ENCODE data around the gene ZNF667. TPM values are rescaled to one million over a fixed set of nuclear protein-coding genes. Genes with fewer than 3 reads are reported as not detected.

ZNF667 gene
- total and polyA plus RNA-seq, 12 donors, result 1.6 to 18.0 (median 8.0) TPM

DNA sequence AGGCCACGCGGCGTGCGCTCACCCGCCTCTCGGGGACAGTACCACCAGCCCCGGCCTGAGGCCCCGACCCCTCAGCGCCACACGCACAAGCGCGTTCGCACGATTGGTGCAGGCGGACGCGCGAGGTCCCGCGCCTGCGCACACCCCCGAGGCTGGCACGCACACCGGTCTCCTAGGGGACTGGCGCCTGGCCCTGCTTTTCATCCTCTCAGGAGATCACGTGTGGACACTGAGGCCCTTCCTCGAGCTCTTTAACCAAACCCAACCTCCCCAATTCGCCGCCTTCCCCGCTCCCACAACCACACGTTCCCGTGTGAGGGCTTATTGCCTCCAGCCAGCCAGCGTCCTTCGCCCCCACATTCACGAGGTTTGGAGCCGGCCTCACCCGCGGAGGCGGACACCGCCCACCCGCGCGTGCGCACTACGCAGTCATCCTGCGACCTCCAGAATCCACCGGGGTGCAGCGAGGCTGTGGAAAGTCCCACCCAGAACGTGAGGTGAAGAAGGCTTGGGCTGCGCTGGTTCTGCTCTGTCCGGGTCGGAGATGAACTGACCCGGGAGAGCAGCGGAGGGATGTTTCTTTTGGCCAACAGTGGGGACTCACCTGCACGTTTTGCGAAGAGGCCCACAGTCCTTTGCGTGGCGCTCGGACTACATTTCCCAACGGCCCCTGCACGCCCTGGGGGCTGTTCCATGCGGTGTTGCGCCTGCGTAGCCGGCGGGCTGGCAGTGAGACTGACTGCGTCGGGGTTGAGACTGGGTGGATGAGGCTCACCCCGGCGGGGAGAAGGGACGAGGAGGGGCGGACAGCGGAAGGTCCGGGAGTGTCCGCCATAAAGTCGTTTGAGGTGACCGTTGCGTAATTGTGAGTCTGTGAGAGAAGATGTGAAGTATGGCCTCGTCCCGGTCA is 539 bp upstream of the ZNF667 start:
- WGBS, 4 donors, result 0 to 3% (median 1%) methylated on average over 26 to 80 of the region's 80 CpGs
- peak; percentile 53 to 87 for TF ChIP-seq POLR2A (IDR thresholded peaks at IDR 0.05)
- TF ChIP-seq, protein P1, sequence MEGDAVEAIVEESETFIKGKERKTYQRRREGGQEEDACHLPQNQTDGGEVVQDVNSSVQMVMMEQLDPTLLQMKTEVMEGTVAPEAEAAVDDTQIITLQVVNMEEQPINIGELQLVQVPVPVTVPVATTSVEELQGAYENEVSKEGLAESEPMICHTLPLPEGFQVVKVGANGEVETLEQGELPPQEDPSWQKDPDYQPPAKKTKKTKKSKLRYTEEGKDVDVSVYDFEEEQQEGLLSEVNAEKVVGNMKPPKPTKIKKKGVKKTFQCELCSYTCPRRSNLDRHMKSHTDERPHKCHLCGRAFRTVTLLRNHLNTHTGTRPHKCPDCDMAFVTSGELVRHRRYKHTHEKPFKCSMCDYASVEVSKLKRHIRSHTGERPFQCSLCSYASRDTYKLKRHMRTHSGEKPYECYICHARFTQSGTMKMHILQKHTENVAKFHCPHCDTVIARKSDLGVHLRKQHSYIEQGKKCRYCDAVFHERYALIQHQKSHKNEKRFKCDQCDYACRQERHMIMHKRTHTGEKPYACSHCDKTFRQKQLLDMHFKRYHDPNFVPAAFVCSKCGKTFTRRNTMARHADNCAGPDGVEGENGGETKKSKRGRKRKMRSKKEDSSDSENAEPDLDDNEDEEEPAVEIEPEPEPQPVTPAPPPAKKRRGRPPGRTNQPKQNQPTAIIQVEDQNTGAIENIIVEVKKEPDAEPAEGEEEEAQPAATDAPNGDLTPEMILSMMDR (IDR thresholded peaks at IDR 0.05), result peak in 1 of 6 experiments; percentile 1
- Histone ChIP-seq H3K4me3 (peak overlapping the region; percentile 34 to 72 (median 54)), H3K36me3 (replicated peaks in 1 of 2) (no peaks in the 10 kb centered on the region), H3K27ac (peak overlapping the region; percentile 47 to 91 (median 76)), H3K9me3 (replicated peaks in 1 of 3) (peaks cover 0 to 11% (median 0%) of the 10 kb centered on the region in 3 donors), H3K27me3 (no peaks in the 10 kb centered on the region), H3K4me1 (replicated peaks in 1 of 2) (peaks cover 6 to 16% of the 10 kb centered on the region in 2 donors)
- DNase-seq, result peak; percentile 92 to 96 (median 95)
- intact Hi-C loops (cut with DNase I), result no loop called here

DNA sequence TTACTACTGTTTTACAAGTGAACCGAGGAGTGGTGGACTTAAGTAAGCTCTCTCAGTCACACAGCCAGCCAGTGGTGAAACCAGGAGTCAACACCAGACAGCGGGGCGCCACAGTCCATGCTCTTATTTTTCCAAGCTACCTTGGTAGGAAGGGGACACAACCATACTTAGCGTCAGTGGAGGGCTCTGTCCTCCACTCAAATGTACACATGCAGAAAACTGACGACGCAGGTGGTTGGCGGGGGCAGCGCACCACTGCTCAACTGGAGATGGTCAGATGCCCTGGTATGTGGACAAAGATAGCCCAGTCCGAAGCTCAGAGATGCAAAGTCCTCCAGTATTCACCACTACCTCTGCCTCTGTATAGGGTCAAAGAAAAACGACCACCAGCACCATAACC is 1.1 kb downstream of the ZNF667 start:
- intact Hi-C loops (cut with DNase I), result no loop called here
- TF ChIP-seq POLR2A (IDR thresholded peaks at IDR 0.05), result no peak
- TF ChIP-seq, protein P1 (IDR thresholded peaks at IDR 0.05), result no peak
- H3K27ac ChIP-seq, result peak overlapping the region in 1 of 5 donors; percentile 91
- WGBS, 4 donors, result 87 to 91% (median 88%) methylated on average over 10 of the region's 10 CpGs
- H3K9me3 ChIP-seq (replicated peaks in 1 of 3), result peaks cover 0 to 11% (median 0%) of the 10 kb centered on the region in 3 donors
- H3K4me1 ChIP-seq (replicated peaks in 1 of 2), result peaks cover 6 to 16% of the 10 kb centered on the region in 2 donors
- H3K27me3 ChIP-seq, result no peaks in the 10 kb centered on the region
- peak in 1 of 7 donors; percentile 55 for DNase-seq
- peak overlapping the region in 1 of 4 donors; percentile 66 for H3K4me3 ChIP-seq
- no peaks in the 10 kb centered on the region for H3K36me3 ChIP-seq (replicated peaks in 1 of 2)

DNA sequence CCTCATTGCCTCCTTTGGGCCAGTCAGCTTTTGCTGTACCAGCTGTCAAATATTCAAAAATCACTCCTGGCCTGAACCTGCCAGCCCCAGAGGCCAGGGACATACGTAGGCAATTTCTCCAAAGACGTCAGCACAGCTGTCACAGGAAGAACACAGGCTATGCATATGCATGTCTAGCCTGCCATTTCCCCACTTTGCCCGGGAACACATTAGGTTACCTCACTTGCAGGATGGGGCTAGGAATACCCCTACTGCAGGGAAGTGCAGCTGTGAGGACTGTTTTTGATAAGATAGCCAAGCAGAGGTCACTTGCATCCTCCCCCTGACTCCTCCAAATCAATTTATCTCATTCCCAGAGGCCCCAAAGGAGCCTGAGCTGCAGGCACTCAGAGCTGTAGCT is 2.8 kb downstream of the ZNF667 start:
- no peak for TF ChIP-seq POLR2A (IDR thresholded peaks at IDR 0.05)
- TF ChIP-seq, protein P1 (IDR thresholded peaks at IDR 0.05), result no peak
- no peak overlapping the region for H3K4me3 ChIP-seq
- peaks cover 0 to 11% (median 0%) of the 10 kb centered on the region in 3 donors for H3K9me3 ChIP-seq (replicated peaks in 1 of 3)

DNA sequence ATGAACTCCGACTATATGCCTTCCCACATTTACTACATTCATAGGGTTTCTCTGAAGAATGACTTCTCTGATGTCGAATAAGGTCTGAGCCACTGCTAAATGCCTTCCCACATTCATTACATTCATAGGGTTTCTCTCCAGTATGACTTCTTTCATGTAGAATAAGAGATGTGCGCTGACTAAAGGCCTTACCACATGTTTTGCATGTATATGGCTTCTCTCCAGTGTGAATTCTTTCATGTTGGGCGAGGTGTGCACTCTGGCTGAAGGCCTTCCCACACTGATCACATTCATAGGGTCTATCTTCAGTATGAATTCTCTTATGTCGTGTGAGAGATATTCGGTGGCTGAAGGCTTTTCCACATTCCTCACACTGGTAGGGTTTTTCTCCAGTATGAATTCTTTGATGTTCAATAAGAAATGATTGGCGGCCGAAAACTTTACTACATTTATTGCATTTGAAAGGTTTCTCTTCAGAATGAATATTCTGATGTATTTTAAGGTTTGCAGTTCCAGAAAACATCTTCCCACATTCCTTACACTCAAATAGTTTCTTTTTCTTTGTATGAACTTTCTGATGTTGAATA is 35.8 kb downstream of the ZNF667 start:
- Histone ChIP-seq H3K4me3 (peak overlapping the region in 1 of 4 donors; percentile 15), H3K4me1 (replicated peaks in 1 of 2) (no peaks in the 10 kb centered on the region), H3K27ac (no peak overlapping the region), H3K27me3 (no peaks in the 10 kb centered on the region), H3K9me3 (replicated peaks in 1 of 3) (peaks cover 6 to 77% (median 11%) of the 10 kb centered on the region in 3 donors), H3K36me3 (replicated peaks in 1 of 2) (peaks cover 0 to 4% of the 10 kb centered on the region in 2 donors)
- TF ChIP-seq POLR2A (IDR thresholded peaks at IDR 0.05), result no peak
- TF ChIP-seq, protein P1 (IDR thresholded peaks at IDR 0.05), result no peak
- WGBS, 4 donors, result 96 to 97% (median 97%) methylated on average over 8 of the region's 8 CpGs
- intact Hi-C loops (cut with DNase I), result no loop called here
- DNase-seq, result no peak

More for the DNA sequence above, 2.8 kb downstream of the ZNF667 start:
- Histone ChIP-seq H3K27me3 (no peaks in the 10 kb centered on the region), H3K36me3 (replicated peaks in 1 of 2) (no peaks in the 10 kb centered on the region), H3K27ac (no peak overlapping the region), H3K4me1 (replicated peaks in 1 of 2) (peaks cover 6 to 14% of the 10 kb centered on the region in 2 donors)
- peak in 1 of 7 donors; percentile 57 for DNase-seq
- intact Hi-C loops (cut with DNase I), result no loop called here
- WGBS, 4 donors, result 56 to 77% (median 73%) methylated on average over 2 to 3 of the region's 3 CpGs

Measured in adrenal gland (tissue), 12 donors.